Uterus (tissue), 4 donors: ENCODE measurements around the gene PPT1. TPM values are rescaled to one million over a fixed set of nuclear protein-coding genes. Genes with fewer than 3 reads are reported as not detected.

ENCODE experiments used
- DNase-seq, 2 donors: peaks; one replicate each; pipeline ENCODE4 v3.0.0-alpha.2; 2019 to 2020
- H3K27ac ChIP-seq, 2 donors: fragments of 200-600 bp; sonication (generic); 1 replicate in 1 of 2; 2 replicates in 1 of 2; pipeline ENCODE4 v1.5.1; 2016 to 2018
- H3K27me3 ChIP-seq, 2 donors: fragments of 200-600 bp; sonication (generic); one replicate each; pipeline ENCODE4 v1.5.1; 2018 to 2019; ENCODE audit warnings: control low read depth in 1 of 2
- H3K36me3 ChIP-seq, 2 donors: fragments of 200-600 bp; sonication (generic); one replicate each; pipeline ENCODE4 v1.5.1; 2019; ENCODE audit warnings: control low read depth in 1 of 2
- H3K4me1 ChIP-seq, 2 donors: fragments of 200-600 bp; sonication (generic); one replicate each; pipeline ENCODE4 v1.5.1; 2018 to 2019; ENCODE audit warnings: control low read depth in 1 of 2
- H3K4me3 ChIP-seq, 2 donors: fragments of 200-600 bp; sonication (generic); 1 replicate in 1 of 2; 2 replicates in 1 of 2; pipeline ENCODE4 v1.5.1; 2018 to 2019; ENCODE audit warnings: mild to moderate bottlenecking in 1 of 2
- H3K9me3 ChIP-seq, 2 donors: fragments of 200-600 bp; sonication (generic); one replicate each; pipeline ENCODE4 v1.5.1; 2019; ENCODE audit warnings: control low read depth in 1 of 2
- CTCF ChIP-seq, 4 experiments: fragments of 200-600 bp in 2 of 4; fragments of 450-650 bp in 2 of 4; sonication (generic) in 2 of 4; IDR thresholded peaks; one replicate each; pipeline ENCODE4 v1.5.1; 2016 to 2019; ENCODE audit warnings: antibody characterized with exemption in 4 of 4, mild to moderate bottlenecking in 2 of 4, moderate library complexity in 1 of 4
- POLR2A ChIP-seq, 2 donors: fragments of 450-650 bp; IDR thresholded peaks; one replicate each; pipeline ENCODE4 v1.6.1; 2016; ENCODE audit warnings: antibody characterized with exemption in 2 of 2, mild to moderate bottlenecking in 1 of 2, moderate library complexity in 1 of 2
- intact Hi-C: fragments of 100-400 bp; cut with DNase I; formaldehyde crosslinking; loops from one replicate; pipeline ENCODE4 v1.15.1; 2023; ENCODE audit warnings: low total_unique reads
- total RNA-seq, 4 donors: library from RNA; depleted of rRNA in 3 of 4; stranded (reverse); fragments of >200 nt in 3 of 4; gene quantifications; one replicate each; pipeline versions ENCODE4 v1.1.0 to v1.2.4, GENCODE V29; 2014 to 2023
- donor health status: DM: yes; HTN: yes; CAD: no.

Gene PPT1
- total RNA-seq, 4 donors from 2014 or later, result 81.7 to 123 (median 94.5) TPM

- no peak overlapping the region for H3K27ac ChIP-seq
- TF ChIP-seq POLR2A (IDR thresholded peaks at IDR 0.05) (no peak), CTCF (IDR thresholded peaks at IDR 0.05) (no peak)
- DNase-seq, result no peak
- H3K36me3 ChIP-seq, result no peaks in the 10 kb centered on the region
- H3K9me3 ChIP-seq, result no peaks in the 10 kb centered on the region
- no peaks in the 10 kb centered on the region for H3K27me3 ChIP-seq
- no peaks in the 10 kb centered on the region for H3K4me1 ChIP-seq
- H3K4me3 ChIP-seq, result no peak overlapping the region
- intact Hi-C loops, result no loop called here
Observed at GRCh38 chr1:40056519-40057309, 40.3 kb downstream of the PPT1 start.

GRCh38 chr1:40053138-40053887 lies 43.7 kb downstream of the PPT1 start:
- Histone ChIP-seq H3K9me3 (no peaks in the 10 kb centered on the region), H3K27me3 (no peaks in the 10 kb centered on the region), H3K36me3 (no peaks in the 10 kb centered on the region), H3K27ac (no peak overlapping the region), H3K4me1 (peaks cover 0 to 1% of the 10 kb centered on the region in 2 donors), H3K4me3 (no peak overlapping the region)
- intact Hi-C loops, result no loop called here
- TF ChIP-seq CTCF (IDR thresholded peaks at IDR 0.05) (no peak), POLR2A (IDR thresholded peaks at IDR 0.05) (no peak)
- no peak for DNase-seq

GRCh38 chr1:40050863-40051262 lies 46.2 kb downstream of the PPT1 start:
- no peaks in the 10 kb centered on the region for H3K27me3 ChIP-seq
- H3K4me1 ChIP-seq, result peaks cover 0 to 9% of the 10 kb centered on the region in 2 donors

GRCh38 chr1:40049725-40050124 lies 47.3 kb downstream of the PPT1 start:
- Histone ChIP-seq H3K27me3 (no peaks in the 10 kb centered on the region), H3K4me3 (no peak overlapping the region), H3K4me1 (peaks cover 0 to 9% of the 10 kb centered on the region in 2 donors), H3K36me3 (no peaks in the 10 kb centered on the region), H3K9me3 (no peaks in the 10 kb centered on the region), H3K27ac (peak overlapping the region; percentile 18 to 58)
- no peak for TF ChIP-seq CTCF (IDR thresholded peaks at IDR 0.05)
- TF ChIP-seq POLR2A (IDR thresholded peaks at IDR 0.05), result no peak
- no peak for DNase-seq
- intact Hi-C loops, result no loop called here

More at GRCh38 chr1:40050863-40051262, 46.2 kb downstream of the PPT1 start:
- TF ChIP-seq CTCF (IDR thresholded peaks at IDR 0.05) (no peak), POLR2A (IDR thresholded peaks at IDR 0.05) (no peak)
- H3K36me3 ChIP-seq, result no peaks in the 10 kb centered on the region
- H3K27ac ChIP-seq, result no peak overlapping the region
- H3K9me3 ChIP-seq, result no peaks in the 10 kb centered on the region
- H3K4me3 ChIP-seq, result no peak overlapping the region
- intact Hi-C loops, result no loop called here
- DNase-seq, result no peak

- Histone ChIP-seq H3K4me1 (peaks cover 0 to 9% of the 10 kb centered on the region in 2 donors), H3K27ac (peak overlapping the region in 1 of 2 donors; percentile 25), H3K4me3 (no peak overlapping the region), H3K27me3 (no peaks in the 10 kb centered on the region), H3K9me3 (no peaks in the 10 kb centered on the region), H3K36me3 (no peaks in the 10 kb centered on the region)
- no peak for DNase-seq
- TF ChIP-seq POLR2A (IDR thresholded peaks at IDR 0.05), result no peak
- TF ChIP-seq CTCF (IDR thresholded peaks at IDR 0.05), result no peak
- intact Hi-C loops, result no loop called here
Observed at GRCh38 chr1:40047769-40048168, 49.3 kb downstream of the PPT1 start.
